Measurements from ENCODE around the gene ACP7. TPM values are rescaled to one million over a fixed set of nuclear protein-coding genes. Genes with fewer than 3 reads are reported as not detected.

The ACP7 gene
- total RNA-seq, 1 experiment from 2014 or later: 0.15 TPM

- no peak for DNase-seq
- Histone ChIP-seq H3K27me3 (ENCODE audit: insufficient read depth, low read length) (no peaks in the 10 kb centered on the region), H3K79me1 (ENCODE audit: insufficient read depth, low read depth, low read length, poor library complexity, severe bottlenecking) (no peaks in the 10 kb centered on the region), H4K91ac (ENCODE audit: insufficient read length, low read depth, low read length) (no peak overlapping the region), H3K27ac (ENCODE audit: insufficient read length, low read depth, low read length) (no peak overlapping the region), H4K5ac (ENCODE audit: insufficient read length, low read depth, low read length) (no peak overlapping the region), H3K9ac (ENCODE audit: extremely low read depth, insufficient read length, low read length) (no peak overlapping the region), H3K4ac (ENCODE audit: low read depth, low read length) (no peak overlapping the region), H2BK5ac (ENCODE audit: insufficient read length, low read length) (no peak overlapping the region), H2BK120ac (ENCODE audit: low read depth, low read length, poor library complexity, severe bottlenecking) (no peak overlapping the region), H3T11ph (ENCODE audit: low read length) (no peak overlapping the region), H2AK5ac (ENCODE audit: insufficient read length, low read length) (no peak overlapping the region), H2BK12ac (ENCODE audit: insufficient read length, low read depth, low read length) (no peak overlapping the region), H3K18ac (ENCODE audit: insufficient read length, low read depth, low read length) (no peak overlapping the region), H2BK15ac (ENCODE audit: low read depth, low read length) (no peak overlapping the region), H3K14ac (ENCODE audit: insufficient read depth, low read length) (no peak overlapping the region), H3K23me2 (ENCODE audit: insufficient read length, low read depth, low read length, poor library complexity, severe bottlenecking) (peaks cover 2% of the 10 kb centered on the region), H3K4me2 (ENCODE audit: insufficient read depth, insufficient read length, low read length) (no peak overlapping the region), H4K8ac (replicated peaks; ENCODE audit: insufficient read length, low read depth, low read length) (no peak overlapping the region), H3K4me1 (ENCODE audit: insufficient read depth, low read length) (no peaks in the 10 kb centered on the region), H3K23ac (ENCODE audit: insufficient read length, low read depth, low read length) (no peak overlapping the region), H3K9me3 (ENCODE audit: control insufficient read depth, low read depth, low read length) (no peaks in the 10 kb centered on the region), H3K79me2 (ENCODE audit: insufficient read depth, low read length) (no peaks in the 10 kb centered on the region), H3K56ac (ENCODE audit: insufficient read length, low read depth, low read length) (no peak overlapping the region), H2BK20ac (ENCODE audit: low read depth, low read length, poor library complexity, severe bottlenecking) (no peak overlapping the region), H4K20me1 (ENCODE audit: control insufficient read depth, insufficient read depth, insufficient read length) (no peaks in the 10 kb centered on the region), H2AFZ (ENCODE audit: low read length) (no peak overlapping the region)
- Mint-ChIP-seq H3K9me3 (peaks cover 3 to 5% of the 10 kb centered on the region in 2 experiments; a peak in 3 of 5 replicates), H3K27me3 (ENCODE audit: low read depth) (peaks cover 23% of the 10 kb centered on the region), H3K4me1 (no peaks in the 10 kb centered on the region), H3K27ac (no peak overlapping the region; a peak in 1 of 7 replicates), H3K36me3 (ENCODE audit: insufficient read depth in 1 of 3, low read depth in 3 of 3) (no peaks in the 10 kb centered on the region; a peak in 4 of 7 replicates), H3K4me3 (no peak overlapping the region)
- TF ChIP-seq CTCF (conservative IDR thresholded peaks at IDR 0.05): no peak
- WGBS (ENCODE audit: extremely low coverage, insufficient read length, low lambda C conversion rate): no CpG with 5 or more reads among the region's 2 CpGs
Measured at GRCh38 chr19:39097721-39098120, 13.6 kb downstream of the ACP7 start.

All from H9 (cell line).